ENCODE data around the gene PPM1N.
A peak's percentile ranks its signal among the peaks of the same experiment; 100 is the strongest.

- TF ChIP-seq, protein P1, sequence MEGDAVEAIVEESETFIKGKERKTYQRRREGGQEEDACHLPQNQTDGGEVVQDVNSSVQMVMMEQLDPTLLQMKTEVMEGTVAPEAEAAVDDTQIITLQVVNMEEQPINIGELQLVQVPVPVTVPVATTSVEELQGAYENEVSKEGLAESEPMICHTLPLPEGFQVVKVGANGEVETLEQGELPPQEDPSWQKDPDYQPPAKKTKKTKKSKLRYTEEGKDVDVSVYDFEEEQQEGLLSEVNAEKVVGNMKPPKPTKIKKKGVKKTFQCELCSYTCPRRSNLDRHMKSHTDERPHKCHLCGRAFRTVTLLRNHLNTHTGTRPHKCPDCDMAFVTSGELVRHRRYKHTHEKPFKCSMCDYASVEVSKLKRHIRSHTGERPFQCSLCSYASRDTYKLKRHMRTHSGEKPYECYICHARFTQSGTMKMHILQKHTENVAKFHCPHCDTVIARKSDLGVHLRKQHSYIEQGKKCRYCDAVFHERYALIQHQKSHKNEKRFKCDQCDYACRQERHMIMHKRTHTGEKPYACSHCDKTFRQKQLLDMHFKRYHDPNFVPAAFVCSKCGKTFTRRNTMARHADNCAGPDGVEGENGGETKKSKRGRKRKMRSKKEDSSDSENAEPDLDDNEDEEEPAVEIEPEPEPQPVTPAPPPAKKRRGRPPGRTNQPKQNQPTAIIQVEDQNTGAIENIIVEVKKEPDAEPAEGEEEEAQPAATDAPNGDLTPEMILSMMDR (IDR thresholded peaks at IDR 0.05): no peak
- peak in 1 of 2 donors; percentile 26 for TF ChIP-seq POLR2A (IDR thresholded peaks at IDR 0.05)
Observed at GRCh38 chr19:45492627-45493470, 5.4 kb upstream of the PPM1N start.
